UCSD-AML1 (cell line): ENCODE results near the gene IQSEC1.
A peak's percentile ranks its signal among the peaks of the same experiment; 100 is the strongest.

Source experiments
- DNase-seq: peaks from one replicate; lab custom pipeline; 2025; ENCODE audit not compliant: unreplicated experiment; lab: John Stamatoyannopoulos, UW

The IQSEC1 gene

DNA sequence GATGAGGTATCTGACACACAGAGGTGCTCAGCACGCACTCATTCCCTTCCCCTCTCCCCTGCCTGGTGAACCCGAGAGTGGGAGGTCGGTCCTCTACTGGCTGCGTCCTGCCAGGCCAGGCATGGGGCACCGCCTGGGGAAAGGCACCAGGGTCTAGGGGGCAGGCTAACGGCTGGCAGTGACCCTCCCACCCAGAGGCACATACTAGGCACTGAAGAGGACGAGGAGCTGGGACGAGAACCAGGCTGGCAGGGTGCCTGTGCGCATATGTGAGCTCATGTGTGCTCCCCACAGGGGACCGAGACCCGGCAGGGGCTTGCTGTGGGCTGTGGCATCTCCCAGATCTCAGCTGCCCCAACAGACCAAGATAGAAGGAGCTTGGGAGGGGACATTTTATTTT lies 86.7 kb downstream of the IQSEC1 start:
- DNase-seq: no peak

DNA sequence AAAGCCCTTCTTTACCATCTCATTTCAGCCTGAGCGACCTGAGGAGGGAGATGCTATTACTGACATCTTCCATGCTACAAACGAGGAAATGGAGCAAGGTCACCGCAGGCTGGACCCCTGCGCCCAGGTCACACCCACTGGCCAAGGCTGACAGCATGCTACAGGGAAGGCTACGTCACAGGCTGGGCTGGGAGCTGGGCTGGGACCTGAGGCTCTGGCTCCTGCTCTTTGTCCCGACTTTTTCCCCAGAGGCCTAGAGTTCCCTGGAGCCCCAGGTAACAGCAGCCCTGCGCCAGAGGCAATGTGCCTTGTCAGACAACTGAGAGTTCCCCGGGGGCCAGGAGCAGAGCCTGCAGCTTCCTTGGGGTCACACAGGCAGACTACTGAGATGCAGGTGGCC lies 87.2 kb downstream of the IQSEC1 start:
- no peak for DNase-seq

DNA sequence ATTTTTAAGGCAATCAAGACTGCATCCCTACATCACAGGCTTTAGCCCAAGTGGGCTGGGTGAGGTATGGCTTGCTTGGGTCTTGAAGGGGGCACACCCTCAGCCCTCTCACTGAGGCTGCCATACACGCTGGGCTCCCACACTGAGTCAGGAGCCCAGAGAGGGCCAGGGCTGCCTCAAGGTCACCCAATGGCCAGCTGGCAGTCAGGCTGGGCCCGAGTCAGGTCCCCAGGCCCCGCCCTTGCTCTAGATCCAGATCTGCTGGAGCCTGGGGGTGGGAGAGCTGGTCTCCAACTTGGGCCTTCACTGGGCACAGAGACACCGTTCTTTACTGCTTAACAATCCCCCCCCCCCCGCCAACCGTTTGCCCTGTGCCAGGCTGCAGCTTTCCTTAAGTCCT lies 88.1 kb downstream of the IQSEC1 start:
- no peak for DNase-seq

DNA sequence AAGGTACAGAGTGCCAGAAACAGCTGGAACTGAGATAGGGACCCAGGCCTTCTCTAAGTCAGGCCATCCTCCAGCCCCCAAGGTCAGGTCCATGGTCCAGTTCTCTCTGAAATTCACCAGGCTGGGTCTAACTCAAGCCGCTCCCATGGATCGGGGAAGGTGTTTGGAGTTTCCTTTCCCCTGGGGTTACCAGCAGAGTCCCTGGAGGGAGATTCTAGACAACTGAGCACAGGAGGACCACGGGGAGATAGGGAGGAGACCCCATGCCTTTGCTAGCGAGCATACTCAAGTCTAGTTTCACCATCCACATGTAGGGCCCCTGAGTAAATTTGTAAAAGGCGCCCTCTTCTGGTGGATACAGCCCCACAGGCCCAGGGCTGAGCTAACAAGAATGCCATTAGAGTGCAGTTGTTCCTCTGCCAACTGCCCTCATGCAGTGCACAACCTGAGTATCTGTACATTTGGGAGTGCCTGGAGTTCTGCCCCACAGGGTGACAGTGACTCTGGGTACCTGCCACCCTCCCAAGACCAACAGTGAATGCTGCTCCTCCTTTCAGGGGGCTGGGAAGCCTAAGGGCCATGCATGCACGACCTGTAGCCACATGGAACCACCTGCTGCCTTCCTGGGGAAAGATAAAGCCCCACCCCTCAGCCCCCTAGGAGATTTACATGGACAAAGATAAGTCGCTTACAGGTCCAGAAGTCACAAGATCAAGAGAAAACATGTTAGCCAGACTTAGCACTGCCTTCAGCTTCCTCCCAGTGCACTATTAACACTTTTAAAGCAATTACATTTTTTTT lies 89.0 kb downstream of the IQSEC1 start:
- peak; percentile 75 for DNase-seq

DNA sequence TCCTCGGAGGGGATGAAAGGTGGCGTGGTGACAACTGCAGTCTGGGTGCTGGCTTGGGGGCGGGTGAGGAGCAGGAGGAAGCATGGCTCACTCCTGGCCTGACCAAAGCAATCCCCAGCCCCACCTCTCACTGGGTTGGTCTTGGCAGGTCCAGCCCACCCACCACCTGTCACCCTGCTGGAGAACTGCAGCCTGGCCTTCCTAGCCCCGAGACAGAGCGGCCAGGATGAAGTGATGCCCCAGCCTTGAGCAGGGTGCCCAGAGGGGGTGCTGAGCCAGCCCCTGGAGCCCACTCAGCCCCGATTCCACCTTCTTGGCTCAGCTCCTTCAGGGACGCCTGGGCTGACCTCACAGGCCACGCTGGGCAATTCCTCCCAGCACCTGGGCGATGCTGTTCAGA lies 89.9 kb downstream of the IQSEC1 start:
- DNase-seq: no peak

DNA sequence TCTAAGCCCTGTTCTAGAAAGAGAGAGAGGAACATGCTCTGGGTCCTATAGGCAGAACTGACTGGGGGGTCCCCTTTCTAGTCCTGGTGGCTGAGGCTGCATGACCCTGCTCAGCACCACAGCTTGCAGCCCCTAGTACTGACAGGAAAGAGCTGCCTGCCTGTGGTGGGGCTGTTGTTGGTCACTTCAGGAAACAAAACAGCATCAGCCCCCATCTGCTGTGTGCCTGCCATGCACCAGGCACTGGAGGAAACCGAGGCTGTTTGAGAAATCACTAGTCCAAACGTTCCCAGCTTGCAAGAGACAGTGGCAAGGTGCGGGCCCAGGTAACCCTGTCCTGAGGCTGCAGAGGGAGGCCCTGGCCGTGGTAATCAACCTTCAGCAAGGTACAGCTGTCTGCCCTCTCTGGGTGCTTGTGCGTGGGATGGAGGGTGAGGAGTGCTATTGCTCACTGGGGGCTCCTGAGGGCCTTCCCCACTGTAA lies 90.6 kb downstream of the IQSEC1 start:
- DNase-seq: peak; percentile 41

DNA sequence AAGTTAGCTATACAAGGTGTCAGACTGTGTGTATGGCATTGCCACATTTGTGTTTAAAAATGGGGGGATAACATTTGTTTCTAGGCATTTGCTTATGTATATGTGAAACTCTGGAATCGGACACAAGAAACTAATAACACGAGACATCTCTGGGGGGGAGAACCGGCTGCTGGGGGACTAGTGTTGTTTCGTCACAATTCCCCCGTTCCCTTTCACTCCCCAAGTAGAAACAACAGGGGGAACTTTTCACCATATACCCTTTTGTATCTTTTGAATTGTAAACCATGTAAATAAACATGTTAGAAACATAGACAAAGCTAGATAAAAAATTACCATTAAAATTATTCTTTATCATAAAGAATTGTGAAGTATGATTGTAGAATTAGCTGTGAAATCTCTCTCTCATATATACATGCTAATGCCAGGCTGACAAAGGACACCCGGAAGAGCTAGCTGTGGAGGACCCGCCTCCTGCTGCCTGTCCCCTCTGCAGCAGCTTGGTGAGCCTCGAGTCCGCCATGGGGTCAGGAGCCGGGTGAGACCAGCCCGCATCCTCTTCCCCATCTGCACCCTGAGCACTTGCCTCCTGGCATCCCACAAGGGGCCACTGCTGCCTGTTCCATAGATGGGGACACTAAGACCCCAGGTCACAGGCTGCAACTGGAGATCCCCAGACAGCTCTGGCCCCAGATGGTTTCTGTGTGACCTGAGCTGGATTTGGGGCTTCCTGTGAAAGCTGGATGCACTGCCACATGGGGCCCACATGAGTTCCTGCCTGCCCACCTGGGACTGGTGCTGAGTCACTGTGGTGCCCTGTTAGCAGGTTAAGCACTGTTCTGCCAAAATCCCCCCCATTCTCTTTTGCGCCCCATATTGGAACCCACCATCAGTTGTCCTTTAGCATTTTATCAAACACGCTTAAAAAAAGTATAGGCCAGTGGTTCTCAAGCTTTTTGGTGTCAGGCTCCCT lies 91.6 kb downstream of the IQSEC1 start:
- no peak for DNase-seq

DNA sequence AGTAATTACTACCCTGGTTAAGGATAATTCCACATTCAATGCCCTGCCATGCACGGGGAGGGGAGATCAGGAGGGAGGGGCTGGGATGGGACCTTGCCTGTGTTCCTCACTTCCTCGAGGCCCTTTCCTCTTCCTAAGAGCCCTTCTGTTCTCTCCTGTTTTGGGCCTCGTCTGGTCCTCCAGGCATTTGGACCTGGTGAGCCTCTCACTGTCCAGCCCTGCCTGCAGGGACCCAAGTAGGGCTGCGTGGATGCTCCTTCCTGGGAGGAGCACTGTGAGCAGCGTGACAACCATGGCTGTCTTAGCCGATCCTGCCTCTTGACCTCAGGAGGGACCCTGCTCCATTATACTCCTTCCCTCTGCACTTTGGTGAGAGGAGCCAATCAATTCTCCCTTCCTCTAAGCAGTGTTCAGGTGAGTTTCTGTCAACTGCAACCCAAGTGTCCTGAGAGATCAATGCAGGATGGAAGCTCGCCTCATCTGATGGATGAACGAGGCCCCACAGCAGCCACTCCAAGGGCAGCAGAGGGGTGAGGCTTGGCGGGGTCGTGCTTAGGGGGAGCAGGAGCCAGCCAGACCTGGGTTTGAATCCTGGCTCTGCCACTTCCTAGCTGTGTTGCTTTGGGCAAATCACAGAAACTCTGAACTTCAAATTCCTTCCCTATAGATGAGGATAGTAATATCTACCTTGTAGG lies 92.5 kb downstream of the IQSEC1 start:
- no peak for DNase-seq

DNA sequence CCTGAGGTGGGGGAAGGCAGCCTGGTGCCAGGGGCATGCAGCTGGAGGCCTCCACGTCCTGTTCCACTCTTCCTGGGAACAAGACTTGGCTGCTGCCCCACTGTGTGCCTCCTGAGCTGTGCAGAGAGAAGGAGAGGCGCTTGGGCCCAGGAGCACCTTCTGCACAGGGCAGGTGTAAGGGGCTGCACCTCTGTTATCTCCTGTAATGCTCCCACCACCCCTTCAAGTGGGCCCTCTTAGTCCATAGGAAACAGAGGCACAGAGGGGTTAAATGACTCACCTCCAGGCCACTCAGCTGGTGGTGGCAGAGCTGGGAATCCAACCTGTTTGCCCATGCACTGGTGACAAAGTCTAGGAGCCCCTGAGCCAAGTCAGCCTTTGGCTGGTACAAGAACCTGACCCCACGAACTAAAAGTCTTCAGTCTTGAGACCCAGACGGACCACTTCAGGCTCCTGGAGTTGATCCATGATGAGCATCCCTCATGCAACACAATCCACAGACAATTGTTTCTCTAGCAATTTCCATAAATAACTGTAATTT lies 93.2 kb downstream of the IQSEC1 start:
- DNase-seq: no peak

DNA sequence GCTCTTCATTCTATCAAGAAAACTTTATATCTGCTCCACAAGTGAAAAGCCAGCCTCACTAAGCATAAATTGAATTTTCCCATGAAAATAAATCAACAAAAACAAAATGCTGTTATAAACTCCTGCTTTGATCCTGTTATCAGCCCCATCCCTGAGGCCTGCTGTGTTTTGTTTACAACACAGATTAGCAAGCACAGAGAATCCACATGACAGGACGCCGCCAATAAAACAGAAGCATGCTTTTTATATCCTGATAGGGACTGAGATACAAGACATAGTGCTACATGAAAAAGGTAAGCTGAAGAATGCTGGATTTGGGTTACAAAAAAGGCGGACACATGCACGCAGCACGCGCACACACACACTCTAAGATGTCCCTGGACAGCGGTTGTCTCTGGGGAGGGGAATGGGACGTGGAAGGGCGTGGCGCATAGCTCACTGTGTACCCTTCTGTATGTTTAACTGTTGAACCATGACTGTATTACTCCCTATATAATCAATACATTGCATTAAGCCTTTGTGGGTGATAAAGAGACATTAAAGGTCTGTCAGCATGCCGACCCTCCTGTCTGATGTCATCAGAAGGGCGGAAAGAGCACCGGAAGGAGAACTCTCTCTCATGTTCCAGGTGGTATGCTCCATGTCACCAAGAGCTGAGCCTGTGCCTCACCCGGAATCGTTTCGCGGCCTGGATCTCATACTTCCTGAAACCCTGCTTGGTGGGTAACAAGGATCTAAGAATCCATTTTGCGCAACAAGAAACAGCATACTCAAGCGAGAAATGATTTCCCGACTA lies 93.9 kb downstream of the IQSEC1 start:
- no peak for DNase-seq

DNA sequence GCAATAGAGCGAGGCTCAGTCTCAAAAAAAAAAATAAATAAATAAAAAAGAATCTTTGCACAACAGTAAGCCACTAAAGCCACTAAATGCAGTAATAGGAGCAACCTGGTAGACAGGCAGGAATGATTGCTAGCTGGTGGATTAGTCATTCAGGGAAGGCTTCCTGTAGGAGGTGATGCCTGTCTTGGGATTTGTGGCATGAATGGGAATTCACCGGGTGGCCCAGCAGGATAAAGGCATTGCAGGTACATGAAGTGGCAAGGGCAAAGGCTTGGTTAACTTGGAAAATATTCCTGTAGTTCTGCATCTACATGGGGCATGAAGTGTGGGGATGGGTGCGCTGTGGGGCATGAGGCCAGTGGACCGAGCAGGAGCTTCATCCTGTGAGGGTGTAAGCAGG lies 94.5 kb downstream of the IQSEC1 start:
- DNase-seq: no peak

DNA sequence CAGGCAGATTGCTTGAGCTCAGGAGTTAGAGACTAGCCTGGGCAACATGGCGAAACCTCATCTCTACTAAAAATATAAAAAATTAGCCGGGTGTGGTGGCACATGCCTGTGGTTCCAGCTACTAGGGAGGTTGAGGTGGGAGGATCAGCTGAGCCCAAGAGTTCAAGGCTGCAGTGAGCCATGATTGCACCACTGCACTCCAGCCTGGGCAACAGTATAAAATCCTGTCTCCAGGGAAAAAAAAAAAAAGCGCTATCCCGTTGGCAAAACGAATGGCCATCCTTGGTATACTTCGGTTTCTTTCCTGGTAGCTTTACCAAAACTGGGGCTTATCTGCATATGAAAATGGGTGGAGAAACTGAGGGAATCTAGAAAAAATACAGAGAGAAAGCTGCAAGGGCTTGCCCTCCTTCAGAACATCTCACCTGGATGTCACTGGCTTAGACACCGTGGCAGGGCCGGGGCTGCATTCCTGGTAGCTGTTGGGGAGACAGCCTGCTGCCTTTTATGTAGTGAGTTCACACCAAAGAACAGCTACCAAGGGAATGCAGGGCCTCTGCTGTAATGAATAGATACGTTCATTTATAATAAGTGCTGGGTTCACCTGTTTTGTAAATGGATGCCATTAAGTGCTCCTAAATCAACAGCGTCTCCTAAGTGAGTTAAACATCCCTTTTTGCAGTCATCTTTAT lies 96.0 kb downstream of the IQSEC1 start:
- no peak for DNase-seq

DNA sequence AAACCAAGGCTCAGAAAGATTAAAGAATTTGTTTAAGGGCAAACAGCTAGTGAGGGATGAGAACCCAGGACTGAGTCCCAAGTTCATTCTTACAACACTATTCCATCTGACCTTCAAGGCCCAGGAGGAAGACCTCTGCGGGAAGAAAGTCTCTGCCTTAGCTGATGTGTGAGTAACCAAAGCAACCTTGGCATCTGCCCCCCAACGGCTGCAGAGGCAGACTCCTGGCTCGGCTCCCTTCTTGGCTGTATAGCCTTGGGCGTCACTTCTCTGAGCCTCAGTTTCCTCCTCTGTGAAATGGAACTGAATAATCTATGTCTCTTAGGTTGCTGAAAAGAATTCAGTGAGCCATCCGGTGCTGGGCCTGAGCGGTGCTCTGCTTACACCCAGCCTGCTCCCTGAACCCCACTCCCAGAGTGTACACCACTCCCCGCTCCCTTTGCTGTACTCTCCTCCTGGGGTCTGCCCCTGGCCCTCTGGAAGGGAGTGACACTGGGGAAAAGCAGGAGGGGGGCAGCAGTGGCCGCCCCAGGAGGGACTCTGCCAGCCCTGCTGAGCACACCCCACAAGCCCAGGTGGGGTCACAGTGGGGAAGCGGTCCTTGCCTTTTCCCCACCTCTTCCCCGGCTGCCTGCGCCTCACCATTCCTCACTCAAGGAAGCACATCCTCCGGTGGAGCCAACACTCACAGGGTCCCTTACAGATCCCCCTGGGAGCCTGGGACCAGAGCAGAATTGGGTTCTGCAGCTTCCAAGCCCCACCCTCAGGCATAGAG lies 97.3 kb downstream of the IQSEC1 start:
- no peak for DNase-seq

DNA sequence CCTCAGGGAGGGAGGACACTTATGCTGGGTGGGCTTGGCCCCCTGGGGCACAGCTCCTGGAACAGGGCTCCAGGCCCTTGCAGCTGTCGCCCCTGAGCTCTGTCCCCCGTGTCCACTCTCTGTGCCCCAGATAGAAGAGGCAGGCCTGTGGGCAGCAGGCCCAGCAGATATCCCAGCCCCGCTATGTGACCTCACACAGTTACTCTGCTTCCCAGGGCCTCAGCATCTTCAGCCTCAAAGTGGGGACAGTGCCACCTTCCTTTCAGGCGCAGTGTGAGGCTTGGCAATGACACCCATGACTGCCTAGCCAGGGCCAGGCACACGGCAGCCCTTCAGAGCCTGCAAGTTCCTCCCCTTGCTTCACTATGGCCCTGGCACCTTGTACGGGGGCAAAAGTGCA lies 98.4 kb downstream of the IQSEC1 start:
- DNase-seq: no peak

DNA sequence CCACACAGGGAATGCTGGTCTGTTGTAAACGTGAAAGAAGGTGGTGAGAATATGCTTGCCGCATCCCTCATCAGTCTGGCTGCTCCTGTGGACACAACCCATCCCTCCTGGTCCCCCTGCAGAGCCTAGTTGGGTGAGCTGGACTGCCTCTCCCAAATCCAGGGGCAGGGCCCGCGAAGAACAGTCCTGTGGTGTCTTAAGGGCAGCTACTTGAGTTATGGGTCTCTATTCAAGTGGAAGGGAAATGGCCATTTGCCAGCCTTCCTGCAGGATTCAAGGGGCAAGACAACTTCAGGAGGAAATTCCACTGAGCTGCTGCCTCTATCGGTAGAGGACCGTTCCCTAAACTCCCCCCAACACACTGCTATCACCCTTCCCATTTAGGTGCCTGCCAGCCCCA lies 98.9 kb downstream of the IQSEC1 start:
- no peak for DNase-seq

DNA sequence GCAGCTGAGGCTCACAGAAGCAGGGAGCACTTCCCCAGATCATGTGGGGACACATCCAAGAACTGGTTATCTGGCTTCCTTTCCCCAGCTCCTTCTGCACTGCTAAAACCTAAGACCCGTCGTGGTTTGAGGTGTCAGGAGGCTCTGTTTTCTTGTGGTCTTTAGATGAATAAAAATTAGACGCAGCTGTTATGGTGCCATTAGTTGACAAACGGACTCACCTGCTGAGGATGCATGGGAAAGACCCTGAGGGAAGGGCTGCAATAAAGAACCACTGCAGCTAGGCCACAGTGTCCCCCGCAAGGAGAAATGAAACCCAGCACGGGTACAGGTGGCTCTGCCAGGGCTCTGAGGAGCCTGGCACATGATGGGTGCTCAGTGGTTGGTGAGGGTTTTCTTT lies 99.4 kb downstream of the IQSEC1 start:
- no peak for DNase-seq

DNA sequence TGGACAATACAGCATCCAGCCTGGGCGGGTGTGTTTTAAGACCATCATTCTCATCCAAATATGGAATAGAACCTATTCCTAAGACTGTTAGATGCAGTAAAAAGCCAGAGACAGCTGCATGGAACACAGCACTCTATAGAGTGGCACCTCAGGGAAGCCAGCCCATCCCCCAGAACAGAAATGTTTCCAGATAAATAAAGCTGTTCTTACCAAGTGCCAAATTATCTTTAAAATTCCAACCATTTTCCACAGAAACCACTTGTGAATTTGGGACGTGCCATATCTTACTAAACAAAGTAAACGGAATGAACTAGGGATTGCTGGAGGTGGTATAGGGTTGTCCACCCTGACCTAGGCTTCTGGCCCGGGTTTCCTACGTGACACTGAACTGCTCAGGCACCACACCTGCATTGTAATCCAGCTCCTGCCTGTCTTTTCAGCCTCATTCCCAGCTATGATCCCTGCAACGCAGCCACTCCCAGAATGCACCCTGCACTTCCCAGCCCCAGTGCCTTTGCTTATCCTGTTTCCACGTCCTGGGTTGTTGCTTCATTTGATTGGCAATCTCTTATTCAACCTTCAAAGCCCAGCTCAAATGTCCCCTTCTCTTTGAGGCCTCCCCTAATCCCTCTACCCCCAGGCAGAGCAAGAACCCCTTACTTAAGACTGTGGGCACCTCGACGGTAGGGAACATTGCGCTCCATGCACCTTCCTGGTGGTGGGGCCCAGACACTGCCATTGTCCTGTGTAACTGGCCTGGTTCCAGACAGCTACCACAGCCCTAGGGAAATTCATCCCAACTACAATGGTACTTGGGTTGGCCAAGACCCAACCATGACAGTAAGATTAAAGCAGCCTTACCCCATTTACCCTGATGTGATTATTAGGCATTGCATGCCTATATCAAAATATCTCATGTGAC lies 100.2 kb downstream of the IQSEC1 start:
- DNase-seq: no peak

DNA sequence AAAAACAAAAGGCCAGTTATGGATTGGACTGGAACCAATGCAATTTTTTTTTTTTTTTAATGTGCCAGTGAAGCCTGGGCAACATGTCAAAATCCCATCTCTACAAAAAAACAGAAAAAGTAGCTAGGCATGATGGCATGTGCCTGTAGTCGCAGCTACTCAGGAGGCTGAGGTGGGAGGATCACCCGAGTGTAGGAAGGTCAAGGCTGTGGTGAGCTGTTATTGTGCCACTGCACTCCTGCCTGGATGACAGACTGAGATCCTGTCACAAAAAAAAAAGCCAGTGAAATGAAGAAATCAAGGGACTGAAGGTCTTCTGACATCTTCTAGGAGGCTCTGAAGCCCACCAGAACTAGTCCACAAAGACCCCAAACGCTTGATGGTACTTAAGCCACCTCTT lies 101.2 kb downstream of the IQSEC1 start:
- no peak for DNase-seq
